GM12878 (cell line): ENCODE measurements around the gene NRTN. TPM values are rescaled to one million over a fixed set of nuclear protein-coding genes. Genes with fewer than 3 reads are reported as not detected.

Experiments used
- ATAC-seq: fragments of 200-7000 bp; cut with Tn5 transposase; 3 replicates; pipeline ENCODE4 v1.9.1; 2020; ENCODE audit warnings: mild to moderate bottlenecking, moderate library complexity
- BruUV-seq: library from RNA; stranded (reverse); fragments of 400-500 nt; replicated peaks from 2 replicates; lab custom pipeline; 2021; lab: Mats Ljungman, UMichigan
- CTCF ChIA-PET: fragments of 300-600 bp; sonication (Branson Sonifier 250); formaldehyde crosslinking; extraction: SDS; loops from one replicate; lab custom pipeline; 2021; ENCODE audit warnings: inconsistent platforms; lab: Yijun Ruan, JAX
- POLR2A ChIA-PET: fragments of 350-600 bp; formaldehyde crosslinking; extraction: SDS; loops from one replicate; lab custom pipeline; 2021; ENCODE audit warnings: inconsistent platforms; lab: Charles Lee
- RAD21 ChIA-PET: fragments of 300-600 bp; sonication (Branson Sonifier 250); formaldehyde crosslinking; loops from one replicate; lab custom pipeline; 2023; ENCODE audit warnings: antibody characterized with exemption; ENCODE audit not compliant: unreplicated experiment; lab: Charles Lee
- SMC1A ChIA-PET: fragments of 300-600 bp; sonication (Branson Sonifier 250); formaldehyde crosslinking; loops from one replicate; lab custom pipeline; 2023; ENCODE audit not compliant: unreplicated experiment, uncharacterized antibody; lab: Charles Lee
- DNase-seq: peaks from one replicate; pipeline ENCODE4 v3.0.0-alpha.2; 2011; ENCODE audit warnings: low read depth, low spot score
- FAIRE-seq: peaks from 3 replicates; lab custom pipeline; 2011; peaks lifted over from hg19 to GRCh38; lab: Jason Lieb, UNC
- H2AFZ ChIP-seq: 2 replicates; pipeline ENCODE4 v1.6.0; 2011; ENCODE audit warnings: low read depth, low read length, control low read depth; ENCODE audit not compliant: control insufficient read depth
- H3K27ac ChIP-seq: 2 replicates; pipeline ENCODE4 v1.5.1; 2011; ENCODE audit warnings: control low read depth; ENCODE audit not compliant: control insufficient read depth, insufficient read depth
- H3K27me3 ChIP-seq, 2 experiments: replicated peaks in 1 of 2; 2 replicates each; pipeline versions ENCODE4 v1.6.0 to v1.6.1; 2011; ENCODE audit warnings: low read length in 1 of 2; ENCODE audit not compliant: control insufficient read depth in 2 of 2, insufficient read depth in 2 of 2
- H3K36me3 ChIP-seq, 2 experiments: 2 replicates each; pipeline ENCODE4 v1.5.1; 2011; ENCODE audit warnings: low read length in 1 of 2; ENCODE audit not compliant: control insufficient read depth in 2 of 2, insufficient read depth in 2 of 2
- H3K4me1 ChIP-seq: 2 replicates; pipeline ENCODE4 v1.6.1; 2011; ENCODE audit warnings: mild to moderate bottlenecking, low read length, moderate library complexity, mixed read lengths; ENCODE audit not compliant: control insufficient read depth, insufficient read depth
- H3K4me2 ChIP-seq: 2 replicates; pipeline ENCODE4 v1.6.0; 2011; ENCODE audit warnings: control low read depth; ENCODE audit not compliant: control insufficient read depth, insufficient read depth
- H3K4me3 ChIP-seq: fragments of 200-600 bp; sonication (generic); 2 replicates; pipeline ENCODE4 v1.5.1; 2016
- H3K79me2 ChIP-seq: 2 replicates; pipeline ENCODE4 v1.6.0; 2011; ENCODE audit warnings: low read length; ENCODE audit not compliant: control insufficient read depth, insufficient read depth
- H3K9ac ChIP-seq: 2 replicates; pipeline ENCODE4 v1.8.0; 2011; ENCODE audit warnings: low read length, control low read depth, mixed read lengths; ENCODE audit not compliant: control insufficient read depth, insufficient read depth
- H3K9me3 ChIP-seq: replicated peaks from 3 replicates; pipeline ENCODE4 v1.5.1; 2011; ENCODE audit warnings: mild to moderate bottlenecking, low read length; ENCODE audit not compliant: control insufficient read depth, insufficient read depth
- H4K20me1 ChIP-seq: 2 replicates; pipeline ENCODE4 v1.6.0; 2011; ENCODE audit not compliant: control insufficient read depth, insufficient read depth
- BHLHE40 ChIP-seq, 2 experiments: fragments of 450-650 bp in 1 of 2; IDR thresholded peaks; 2 replicates each; pipeline ENCODE4 v1.6.1; 2011 to 2017; ENCODE audit warnings: low read depth in 2 of 2, borderline replicate concordance in 1 of 2, improper control_type of control experiment in 1 of 2, low read length in 1 of 2, mild to moderate bottlenecking in 1 of 2
- MEF2B ChIP-seq: fragments of 450-650 bp; IDR thresholded peaks from 2 replicates; pipeline ENCODE4 v1.6.1; 2018; ENCODE audit warnings: mild to moderate bottlenecking, moderate library complexity; ENCODE audit not compliant: partially characterized antibody, poor library complexity, severe bottlenecking
- MLLT1 ChIP-seq: fragments of 450-650 bp; IDR thresholded peaks from 2 replicates; pipeline ENCODE4 v1.6.1; 2016; ENCODE audit warnings: mild to moderate bottlenecking
- RUNX3 ChIP-seq: IDR thresholded peaks from 2 replicates; pipeline ENCODE4 v1.6.1; 2012; ENCODE audit warnings: low read length, inconsistent platforms
- SUZ12 ChIP-seq: fragments of 200-600 bp; sonication (generic); IDR thresholded peaks from one replicate; pipeline ENCODE4 v1.6.1; 2018; ENCODE audit warnings: antibody characterized with exemption, mild to moderate bottlenecking; ENCODE audit not compliant: unreplicated experiment
- TCF12 ChIP-seq: IDR thresholded peaks from 2 replicates; pipeline ENCODE4 v1.6.1; 2011; ENCODE audit warnings: low read depth, mild to moderate bottlenecking, low read length
- TCF3 ChIP-seq: IDR thresholded peaks from 2 replicates; pipeline ENCODE4 v1.6.1; 2012; ENCODE audit warnings: low read depth, mild to moderate bottlenecking, low read length, borderline replicate concordance; ENCODE audit not compliant: insufficient read depth
- WGBS: methylation state at CpG from one replicate; pipeline ENCODE4 v1.1.6; 2016; ENCODE audit warnings: low lambda C conversion rate; ENCODE audit not compliant: insufficient replicate concordance, insufficient coverage; ENCODE audit errors: missing lambda C conversion rate; 5-methylcytosine and 5-hydroxymethylcytosine counted together
- in situ Hi-C: fragments of 300-500 bp; cut with MboI; formaldehyde crosslinking; loops from 9 replicates; pipeline ENCODE4 v1.14.3; 2018; ENCODE audit warnings: mixed read lengths
- intact Hi-C: fragments of 100-400 bp; cut with micrococcal nuclease; formaldehyde crosslinking; loops from one replicate; pipeline ENCODE4 v1.14.2; 2022; ENCODE audit not compliant: unreplicated experiment
- polyA plus RNA-seq, 11 experiments: library from polyadenylated mRNA; depleted of rRNA in 4 of 11; unstranded in 6 of 11; stranded (reverse) in 5 of 11; fragments of >200 nt; fragmentation: Nextera tagmentation in 4 of 11; fragmentation: Illumina TruSeq in 1 of 11; extraction: Ambion mirVana in 4 of 11; extraction: Trizol in 1 of 11; gene quantifications; 1 replicate in 1 of 11; 2 replicates in 10 of 11; pipeline versions ENCODE4 v1.2.1 to v1.2.3, GENCODE V29; 2011 to 2016; ENCODE audit warnings: inconsistent platforms in 2 of 11, missing spikeins in 2 of 11, low read depth in 1 of 11
- total RNA-seq, 4 experiments: library from RNA; depleted of rRNA in 3 of 4; stranded (reverse); fragments of >200 nt in 3 of 4; fragmentation: Illumina TruSeq in 1 of 4; extraction: Trizol in 1 of 4; gene quantifications; 2 replicates each; pipeline versions ENCODE4 v1.2.1 to v1.2.3, GENCODE V29; 2013 to 2021
- TF ChIP-seq, protein P1 (sequence below): fragments of 450-650 bp; IDR thresholded peaks from 2 replicates; pipeline ENCODE4 v1.6.1; 2014; ENCODE audit warnings: mild to moderate bottlenecking
- TF ChIP-seq, protein P2 (sequence below): fragments of 450-650 bp; IDR thresholded peaks from 2 replicates; pipeline ENCODE4 v1.6.1; 2016; ENCODE audit warnings: mild to moderate bottlenecking

Gene NRTN
- total and polyA plus RNA-seq, 10 of the 15 experiments (the other 5 are each of a cell fraction or from before 2014, with no cell fraction given), result not detected

- Histone ChIP-seq H3K27me3 (peaks cover 0 to 4% of the 10 kb centered on the region in 2 experiments; a peak in 2 of 4 replicates), H3K79me2 (no peaks in the 10 kb centered on the region), H3K9me3 (no peaks in the 10 kb centered on the region), H3K4me3 (no peak overlapping the region), H2AFZ (peak overlapping the region; percentile 3; the same call in 1 of the 2 replicates), H3K4me1 (peaks cover 24% of the 10 kb centered on the region), H3K27ac (no peak overlapping the region), H3K9ac (no peak overlapping the region), H3K36me3 (no peaks in the 10 kb centered on the region), H3K4me2 (peak overlapping the region; percentile 64), H4K20me1 (no peaks in the 10 kb centered on the region)
- in situ Hi-C loops (no loop called here), intact Hi-C loops (no loop called here)
- SMC1A ChIA-PET, result no interaction called here
- peak; percentile 5; the same call in 1 of the 3 replicates for ATAC-seq
- no TSS peak for BruUV-seq
- RAD21 ChIA-PET, result no interaction called here
- TF ChIP-seq, protein P1, sequence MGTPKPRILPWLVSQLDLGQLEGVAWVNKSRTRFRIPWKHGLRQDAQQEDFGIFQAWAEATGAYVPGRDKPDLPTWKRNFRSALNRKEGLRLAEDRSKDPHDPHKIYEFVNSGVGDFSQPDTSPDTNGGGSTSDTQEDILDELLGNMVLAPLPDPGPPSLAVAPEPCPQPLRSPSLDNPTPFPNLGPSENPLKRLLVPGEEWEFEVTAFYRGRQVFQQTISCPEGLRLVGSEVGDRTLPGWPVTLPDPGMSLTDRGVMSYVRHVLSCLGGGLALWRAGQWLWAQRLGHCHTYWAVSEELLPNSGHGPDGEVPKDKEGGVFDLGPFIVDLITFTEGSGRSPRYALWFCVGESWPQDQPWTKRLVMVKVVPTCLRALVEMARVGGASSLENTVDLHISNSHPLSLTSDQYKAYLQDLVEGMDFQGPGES, result no peak
- TF ChIP-seq RUNX3 (peak; percentile 42; the same call in 1 of the 2 replicates), MEF2B (peak; percentile 41), MLLT1 (no peak), TCF3 (peak; percentile 77), SUZ12 (no peak), BHLHE40 (IDR thresholded peaks at IDR 0.05; ENCODE audit: borderline replicate concordance in 1 of 2, low read depth in 2 of 2, low read length in 1 of 2) (peak; percentile 57 to 85; a peak in 3 of 4 replicates), TCF12 (peak; percentile 85)
- TF ChIP-seq, protein P2, sequence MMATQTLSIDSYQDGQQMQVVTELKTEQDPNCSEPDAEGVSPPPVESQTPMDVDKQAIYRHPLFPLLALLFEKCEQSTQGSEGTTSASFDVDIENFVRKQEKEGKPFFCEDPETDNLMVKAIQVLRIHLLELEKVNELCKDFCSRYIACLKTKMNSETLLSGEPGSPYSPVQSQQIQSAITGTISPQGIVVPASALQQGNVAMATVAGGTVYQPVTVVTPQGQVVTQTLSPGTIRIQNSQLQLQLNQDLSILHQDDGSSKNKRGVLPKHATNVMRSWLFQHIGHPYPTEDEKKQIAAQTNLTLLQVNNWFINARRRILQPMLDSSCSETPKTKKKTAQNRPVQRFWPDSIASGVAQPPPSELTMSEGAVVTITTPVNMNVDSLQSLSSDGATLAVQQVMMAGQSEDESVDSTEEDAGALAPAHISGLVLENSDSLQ, result peak; percentile 51; the same call in 1 of the 2 replicates
- CTCF ChIA-PET, result no interaction called here
- POLR2A ChIA-PET, result interaction anchor here (0.5 kb wide), 1 partner anchor 13 kb away, joined by 3 read pairs; no protein-coding TSS in a partner anchor
- FAIRE-seq, result no peak
- DNase-seq, result no peak
- 21% methylated on average over 24 of the region's 24 CpGs for WGBS
Measured at GRCh38 chr19:5826531-5827341, 21.9 kb downstream of the NRTN start.
